HG02938 (cell line): ENCODE measurements around the gene SSX3.
"Not testable (repeated sequence)": the region's sequence is repeated elsewhere in the genome, so short reads cannot be mapped to it uniquely, and the experiment has no call there.

Source experiments
- ATAC-seq: cut with Tn5 transposase; IDR thresholded peaks from one replicate; pipeline ENCODE4 v1.9.1; 2021; ENCODE audit warnings: mild to moderate bottlenecking, moderate library complexity; ENCODE audit not compliant: unreplicated experiment

Gene SSX3, protein sequence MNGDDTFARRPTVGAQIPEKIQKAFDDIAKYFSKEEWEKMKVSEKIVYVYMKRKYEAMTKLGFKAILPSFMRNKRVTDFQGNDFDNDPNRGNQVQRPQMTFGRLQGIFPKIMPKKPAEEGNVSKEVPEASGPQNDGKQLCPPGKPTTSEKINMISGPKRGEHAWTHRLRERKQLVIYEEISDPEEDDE

DNA sequence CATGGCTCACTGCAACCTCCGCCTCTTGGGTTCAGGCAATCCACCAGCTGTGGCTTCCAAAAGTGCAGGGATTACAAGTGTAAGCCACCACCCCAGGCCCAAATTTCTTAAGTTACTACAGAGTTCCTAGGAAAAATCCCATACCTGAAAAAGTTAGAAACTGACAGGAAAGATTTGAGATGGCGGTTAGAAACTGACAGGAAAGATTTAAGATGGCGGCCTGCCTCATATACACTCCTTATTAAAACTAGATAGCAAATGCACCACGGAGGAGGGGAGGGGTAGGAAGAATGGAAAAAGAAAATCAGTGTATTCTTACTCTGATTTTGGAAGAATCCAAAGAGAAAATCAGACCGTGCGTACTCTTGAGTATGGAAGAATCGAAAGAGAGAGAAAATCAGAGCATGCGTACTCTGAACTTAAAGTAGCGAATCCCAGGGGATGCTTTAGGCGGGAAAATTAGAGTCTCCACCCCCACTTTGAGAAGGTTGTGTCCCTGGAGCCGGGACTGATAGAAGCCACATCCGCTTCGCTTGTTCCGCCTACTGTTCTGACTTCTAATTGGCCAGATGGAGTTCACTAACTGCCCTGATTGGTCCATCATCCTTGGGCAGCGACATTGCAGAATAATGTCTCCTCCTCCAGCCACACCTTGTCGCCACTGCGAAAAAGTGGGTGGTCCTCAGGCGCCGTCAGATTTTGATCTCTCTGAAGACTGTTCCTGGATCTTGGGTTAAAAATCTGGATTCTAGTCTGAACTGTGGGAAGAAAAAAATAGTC is at the start of gene SSX3:
TSS of gene SSX3 (minus strand) at position 389 of the 780 bp plus-strand sequence. CDS start 1,454 bp downstream, outside the sequence.
- ATAC-seq = not testable (repeated sequence)

DNA sequence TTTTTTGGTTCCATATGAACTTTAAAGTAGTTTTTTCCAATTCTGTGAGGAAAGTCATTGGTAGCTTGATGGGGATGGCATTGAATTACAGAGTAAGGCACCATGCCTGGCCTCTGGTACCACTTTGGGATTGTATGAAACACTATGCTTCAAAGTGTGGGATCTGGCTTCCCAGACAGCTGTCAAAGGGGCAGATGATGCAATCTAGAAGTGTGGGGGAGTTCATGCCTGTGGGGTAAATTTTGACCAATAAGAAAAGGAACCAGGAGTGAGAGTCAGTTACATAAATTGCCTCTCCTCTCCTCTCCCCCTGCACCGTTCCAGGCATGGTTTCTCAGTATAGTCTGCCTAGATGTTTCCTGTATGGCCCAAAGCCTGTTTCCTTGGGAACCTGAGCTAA is 41.3 kb upstream of the SSX3 start:
- not testable (repeated sequence) for ATAC-seq

DNA sequence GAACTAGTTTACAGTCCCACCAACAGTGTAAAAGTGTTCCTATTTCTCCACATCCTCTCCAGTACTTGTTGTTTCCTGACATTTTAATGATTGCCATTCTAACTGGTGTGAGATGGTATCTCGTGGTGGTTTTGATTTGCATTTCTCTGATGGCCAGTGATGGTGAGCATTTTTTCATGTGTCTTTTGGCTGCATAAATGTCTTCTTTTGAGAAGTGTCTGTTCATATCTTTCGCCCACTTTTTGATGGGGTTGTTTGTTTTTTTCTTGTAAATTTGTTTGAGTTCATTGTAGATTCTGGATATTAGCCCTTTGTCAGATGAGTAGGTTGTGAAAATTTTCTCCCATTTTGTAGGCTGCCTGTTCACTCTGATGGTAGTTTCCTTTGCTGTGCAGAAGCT is 40.4 kb upstream of the SSX3 start:
- not testable (repeated sequence) for ATAC-seq

DNA sequence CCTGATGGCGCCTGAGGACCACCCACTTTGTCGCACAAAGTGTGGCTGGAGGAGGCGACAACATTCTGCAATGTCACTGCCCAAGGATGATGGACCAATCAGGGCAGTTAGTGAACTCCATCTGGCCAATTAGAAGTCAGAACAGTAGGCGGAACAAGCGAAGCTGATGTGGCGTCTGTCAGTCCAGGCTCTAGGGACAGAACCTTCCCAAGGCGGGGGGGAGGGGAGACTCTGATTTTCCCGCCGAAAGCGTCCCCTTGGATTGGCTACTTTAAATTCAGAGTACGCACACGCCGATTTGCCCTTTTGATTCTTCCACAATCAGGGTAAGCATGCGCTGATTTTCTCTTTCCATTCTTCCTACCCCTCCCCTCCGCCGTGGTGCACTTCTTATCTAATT is 26.7 kb upstream of the SSX3 start, which contains the start of gene SSX4:
TSS of gene SSX4 (plus strand) at position 301 of the 400 bp plus-strand sequence. CDS start 515 bp downstream, outside the sequence.
- ATAC-seq = not testable (repeated sequence)

DNA sequence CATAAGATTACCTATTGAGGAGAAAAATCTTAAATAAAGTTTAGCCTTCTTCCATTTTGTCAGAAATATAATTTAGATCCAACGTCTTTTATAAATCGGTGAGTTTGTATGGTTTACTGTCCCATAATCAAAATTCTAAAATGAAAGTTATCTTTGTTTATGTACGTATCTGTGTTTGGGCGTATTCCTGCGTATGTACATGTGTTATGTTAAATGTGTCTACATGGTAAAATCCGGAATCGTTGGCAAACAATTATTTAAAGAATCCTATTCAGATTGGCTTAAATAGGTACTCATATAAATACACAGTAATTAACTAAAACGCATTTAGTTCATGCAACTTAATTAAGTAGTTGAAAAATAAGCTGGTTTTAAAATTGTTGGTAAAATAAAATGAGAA is 13.9 kb upstream of the SSX3 start:
- not testable (repeated sequence) for ATAC-seq

DNA sequence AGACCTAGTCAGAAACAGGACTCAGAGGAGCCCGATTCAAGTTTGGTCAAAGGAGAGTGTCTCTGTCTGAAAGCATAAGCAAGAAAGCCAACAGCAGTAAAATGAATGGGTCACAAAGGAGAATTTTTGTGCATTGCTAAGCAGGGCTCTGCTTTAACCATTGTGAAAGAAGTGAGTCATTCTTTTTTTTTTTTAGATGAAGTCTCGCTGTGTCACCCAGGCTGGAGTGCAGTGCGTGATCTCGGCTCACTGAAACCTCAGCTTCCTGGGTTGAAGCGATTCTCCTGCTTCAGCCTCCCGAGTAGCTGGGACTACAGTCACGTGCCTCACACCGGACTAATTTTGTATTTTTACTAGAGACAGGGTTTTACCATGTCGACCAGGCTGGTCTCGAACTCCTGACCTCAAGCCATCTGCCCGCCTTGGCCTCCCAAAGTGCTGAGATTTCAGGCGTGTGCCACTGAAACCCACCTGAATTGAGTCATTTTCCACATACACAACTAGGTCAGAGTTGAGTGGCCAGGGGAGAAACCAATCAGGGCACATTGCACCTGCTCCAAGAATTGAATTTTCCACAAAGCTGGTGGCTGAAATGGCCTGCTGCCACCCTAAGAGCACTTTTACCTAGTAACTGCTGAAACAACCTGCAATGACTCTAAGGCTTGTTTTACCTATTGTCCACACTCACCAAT is 11.4 kb upstream of the SSX3 start:
- ATAC-seq = not testable (repeated sequence)

DNA sequence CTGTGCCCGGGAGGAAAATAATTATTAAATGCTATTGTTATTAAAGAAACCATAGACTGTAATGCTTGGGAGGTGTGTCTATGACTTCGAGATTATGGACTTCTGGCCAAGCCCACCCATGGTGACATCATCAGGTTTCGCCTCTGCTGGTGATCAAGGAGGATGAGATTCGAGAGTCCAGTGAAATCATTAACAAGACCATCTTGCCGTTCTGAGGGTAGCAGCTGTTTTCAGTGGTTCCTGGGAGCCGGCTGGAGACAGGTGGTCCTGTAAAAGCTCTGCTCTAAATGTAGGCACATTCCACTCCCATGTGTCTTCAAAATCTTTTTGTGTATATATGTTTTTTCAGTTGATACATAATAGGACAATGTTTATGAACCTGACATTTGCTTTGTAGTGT is 2.8 kb upstream of the SSX3 start:
- ATAC-seq = not testable (repeated sequence)

DNA sequence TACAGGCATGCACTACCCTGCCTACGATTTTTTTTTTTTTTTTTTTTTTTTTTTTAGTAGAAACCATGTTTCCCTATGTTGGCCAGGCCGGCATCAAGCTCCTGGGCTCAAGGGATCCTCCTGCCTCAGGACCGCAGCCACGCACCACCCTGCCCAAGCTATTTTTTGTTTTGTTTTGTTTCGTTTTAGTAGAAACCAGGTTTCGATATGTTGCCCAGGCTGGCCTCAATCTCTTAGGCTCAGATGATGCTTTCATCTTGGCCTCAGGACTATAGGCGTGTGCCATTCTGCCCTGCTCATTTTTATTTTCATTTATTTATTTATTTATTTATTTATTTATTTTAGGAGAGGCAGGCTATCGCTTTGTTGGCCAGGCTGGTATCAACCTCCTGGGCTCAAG is 1.2 kb upstream of the SSX3 start:
- ATAC-seq = no peak

DNA sequence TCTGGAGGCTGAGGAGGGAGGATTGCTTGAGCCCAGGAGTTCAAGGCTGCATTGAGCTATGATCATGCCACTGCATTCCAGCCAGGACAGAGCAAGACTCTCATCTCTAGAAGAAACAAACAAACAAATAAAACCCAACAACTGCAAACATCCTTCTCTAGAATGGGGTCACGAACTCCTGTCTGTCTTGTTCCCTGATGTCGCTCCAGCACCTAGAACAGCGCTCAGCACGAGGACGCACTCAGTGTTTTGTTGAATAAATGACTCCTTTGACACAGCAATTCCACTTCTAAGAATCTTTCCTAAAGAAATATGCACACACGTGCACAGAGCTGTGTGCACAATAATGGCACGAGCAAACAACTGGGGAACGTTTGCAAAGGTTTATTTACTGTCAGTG is 10.4 kb downstream of the SSX3 start:
- ATAC-seq = not testable (repeated sequence)

DNA sequence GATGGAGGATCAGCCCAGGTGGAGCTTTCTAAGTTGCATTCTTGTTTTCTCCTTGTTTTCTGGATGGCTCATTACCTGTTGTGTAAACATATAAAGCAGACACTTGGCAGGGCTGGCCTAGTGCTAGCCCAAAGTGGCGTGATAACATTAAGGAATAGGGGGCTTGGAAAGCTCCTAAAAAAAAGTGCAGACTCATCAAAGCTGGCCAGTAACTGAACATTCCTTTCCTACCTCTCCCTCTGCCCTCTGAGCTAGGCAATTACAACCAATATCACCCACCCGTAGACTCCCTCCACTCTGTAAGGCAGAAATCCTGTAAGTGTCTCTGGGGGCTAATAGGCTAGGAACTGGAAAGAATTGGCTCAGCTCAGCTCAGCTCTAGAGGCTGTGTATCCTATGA is 42.5 kb downstream of the SSX3 start:
- not testable (repeated sequence) for ATAC-seq

DNA sequence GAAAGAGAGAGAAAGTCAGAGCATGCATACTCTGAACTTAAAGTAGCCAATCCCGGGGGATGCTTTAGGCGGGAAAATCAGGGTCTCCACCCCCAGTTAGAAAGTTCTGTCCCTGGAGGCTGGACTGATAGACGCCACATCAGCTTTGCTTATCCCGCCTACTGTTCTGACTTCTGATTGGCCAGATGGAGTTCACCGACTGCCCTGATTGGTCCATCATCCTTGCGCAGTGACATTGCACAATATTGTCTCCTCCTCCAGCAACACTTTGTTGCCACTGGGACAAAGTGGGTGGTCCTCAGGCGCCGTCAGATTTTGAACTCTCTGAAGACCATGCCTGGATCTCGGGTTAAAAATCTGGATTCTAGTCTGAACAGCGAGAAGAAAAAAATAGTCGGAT is 50.3 kb downstream of the SSX3 start:
- ATAC-seq = no peak
